GM23248 (cell line): ENCODE data around the gene CDHR5.

ENCODE experiments used
- EZH2 ChIP-seq: fragments of 200-600 bp; sonication (generic); IDR thresholded peaks from 2 replicates; pipeline ENCODE4 v1.6.1; 2018; ENCODE audit warnings: antibody characterized with exemption, mild to moderate bottlenecking; ENCODE audit not compliant: insufficient read depth, poor library complexity, severe bottlenecking
- EZH2phosphoT487 ChIP-seq: fragments of 200-600 bp; sonication (generic); IDR thresholded peaks from 2 replicates; pipeline ENCODE4 v1.6.1; 2018; ENCODE audit warnings: antibody characterized with exemption, moderate library complexity, mild to moderate bottlenecking, low read depth; ENCODE audit not compliant: insufficient read depth

DNA sequence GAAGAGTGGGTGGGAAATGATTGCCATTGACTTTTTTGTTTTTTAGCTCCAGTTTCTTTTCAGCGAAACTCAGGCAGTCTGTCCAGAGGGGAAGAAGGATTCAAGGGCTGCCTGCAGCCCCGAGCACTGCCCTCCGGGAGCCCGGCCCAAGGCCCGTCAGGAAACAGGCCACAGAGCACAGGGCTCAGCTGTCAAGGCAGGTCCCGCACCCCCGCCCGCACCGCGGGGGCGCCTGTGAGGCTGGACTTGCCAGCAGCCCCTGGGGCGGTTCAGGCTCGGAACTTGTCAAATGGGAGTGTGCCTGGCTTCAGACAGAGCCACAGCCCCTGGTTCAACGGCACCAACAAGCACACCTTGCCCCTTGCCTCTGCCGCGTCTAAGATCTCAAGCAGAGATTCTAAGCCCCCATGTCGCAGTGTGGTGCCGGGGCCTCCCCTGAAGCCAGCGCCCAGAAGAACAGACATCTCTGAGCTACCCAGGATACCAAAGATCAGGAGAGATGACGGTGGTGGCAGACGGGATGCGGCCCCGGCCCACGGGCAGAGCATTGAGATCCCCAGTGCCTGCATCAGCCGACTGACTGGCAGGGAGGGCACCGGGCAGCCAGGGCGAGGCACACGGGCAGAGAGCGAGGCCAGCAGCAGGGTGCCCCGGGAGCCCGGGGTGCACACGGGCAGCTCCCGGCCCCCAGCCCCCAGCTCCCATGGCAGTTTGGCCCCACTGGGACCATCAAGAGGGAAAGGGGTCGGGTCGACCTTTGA lies 17.6 kb downstream of the CDHR5 start:
- TF ChIP-seq EZH2 = no peak
- TF ChIP-seq EZH2phosphoT487 = no peak
